ENCODE measurements around the gene NMNAT2. TPM values are rescaled to one million over a fixed set of nuclear protein-coding genes. Genes with fewer than 3 reads are reported as not detected.

NMNAT2 gene
- total RNA-seq, 1 experiment from 2014 or later, result 0.03 TPM

DNA sequence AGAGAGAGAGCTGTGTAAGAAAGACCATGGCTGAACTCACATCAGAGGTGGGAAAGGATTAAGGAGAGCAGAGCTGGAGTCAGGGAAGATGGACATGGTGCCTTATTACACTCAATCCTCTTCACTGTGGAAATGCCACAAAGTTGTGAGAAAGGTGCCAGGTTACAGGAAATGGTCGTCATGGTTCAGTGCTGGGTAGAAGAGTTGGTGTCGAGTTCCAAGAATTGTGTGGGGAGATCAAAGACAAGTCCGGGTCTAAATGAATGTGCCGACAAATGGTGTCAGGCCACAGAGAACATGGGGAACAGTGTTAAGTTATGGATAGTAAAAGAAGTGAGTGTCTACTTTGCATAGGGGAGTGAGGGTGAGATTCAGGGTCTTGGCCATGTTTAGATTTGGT lies 191.2 kb downstream of the NMNAT2 start:
- no peak for DNase-seq (ENCODE audit: low read depth, low spot score)
- in situ Hi-C loops (cut with HindIII; ENCODE audit: low pct_unique_long_range_greater_than_20kb, low sequenced_read_pairs), result loop anchor here (25.0 kb wide), 1 partner anchor 90 kb away; no protein-coding TSS in a partner anchor

DNA sequence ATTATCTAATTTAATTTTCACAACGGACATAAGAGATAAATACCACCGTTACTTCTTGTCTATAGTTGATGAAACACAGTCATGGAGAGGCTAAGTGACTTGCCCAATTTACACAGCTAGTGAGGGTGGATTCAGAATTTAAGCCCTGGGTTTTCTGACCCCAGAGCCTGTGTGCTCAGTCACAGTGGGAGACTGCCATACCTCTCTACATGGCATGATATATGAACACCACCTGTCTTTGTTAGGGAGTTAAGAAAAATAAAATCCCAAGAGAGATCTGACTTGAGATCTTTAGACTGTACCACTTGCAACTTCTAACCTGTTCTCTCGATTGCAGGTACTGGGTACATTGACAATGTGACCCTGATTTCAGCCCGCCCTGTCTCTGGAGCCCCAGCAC lies 191.8 kb downstream of the NMNAT2 start:
- no peak for DNase-seq (ENCODE audit: low read depth, low spot score)
- in situ Hi-C loops (cut with HindIII; ENCODE audit: low pct_unique_long_range_greater_than_20kb, low sequenced_read_pairs), result loop anchor here (25.0 kb wide), 1 partner anchor 89 kb away; no protein-coding TSS in a partner anchor

DNA sequence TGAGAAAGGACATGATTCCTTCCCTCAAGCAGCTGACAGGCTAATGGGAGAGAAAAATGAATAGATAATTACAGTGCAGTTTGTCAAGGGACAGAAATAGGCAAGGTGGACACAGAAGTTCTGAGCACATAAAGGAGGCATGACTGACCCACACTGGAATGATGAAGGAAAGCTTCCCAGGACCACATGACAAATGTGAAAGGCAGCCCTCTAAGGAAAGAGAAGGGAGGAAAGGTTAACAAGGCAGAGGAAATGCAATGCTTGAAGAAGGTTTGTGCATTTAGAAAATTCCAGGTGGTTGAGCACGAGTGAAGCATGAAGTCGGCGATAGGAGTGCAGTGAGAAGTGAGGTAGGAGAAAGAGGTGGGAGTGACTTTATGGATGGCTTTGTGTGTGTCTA lies 194.7 kb downstream of the NMNAT2 start:
- in situ Hi-C loops (cut with HindIII; ENCODE audit: low pct_unique_long_range_greater_than_20kb, low sequenced_read_pairs), result no loop called here
- DNase-seq (ENCODE audit: low read depth, low spot score), result no peak

DNA sequence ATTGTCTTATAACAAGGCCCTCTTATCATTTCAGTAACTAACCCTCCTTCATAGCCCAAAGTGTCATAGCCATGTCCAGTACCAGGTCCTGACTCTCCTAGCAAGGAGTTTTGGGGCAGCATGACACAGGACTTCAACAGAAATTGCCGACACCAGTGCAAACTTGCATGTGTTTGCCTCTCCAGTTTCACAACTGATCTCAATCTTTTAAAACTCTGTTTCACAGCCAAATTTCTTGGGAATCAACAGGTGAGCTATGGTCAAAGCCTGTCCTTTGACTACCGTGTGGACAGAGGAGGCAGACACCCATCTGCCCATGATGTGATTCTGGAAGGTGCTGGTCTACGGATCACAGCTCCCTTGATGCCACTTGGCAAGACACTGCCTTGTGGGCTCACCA lies 195.3 kb downstream of the NMNAT2 start:
- in situ Hi-C loops (cut with HindIII; ENCODE audit: low pct_unique_long_range_greater_than_20kb, low sequenced_read_pairs), result no loop called here
- DNase-seq (ENCODE audit: low read depth, low spot score), result no peak

DNA sequence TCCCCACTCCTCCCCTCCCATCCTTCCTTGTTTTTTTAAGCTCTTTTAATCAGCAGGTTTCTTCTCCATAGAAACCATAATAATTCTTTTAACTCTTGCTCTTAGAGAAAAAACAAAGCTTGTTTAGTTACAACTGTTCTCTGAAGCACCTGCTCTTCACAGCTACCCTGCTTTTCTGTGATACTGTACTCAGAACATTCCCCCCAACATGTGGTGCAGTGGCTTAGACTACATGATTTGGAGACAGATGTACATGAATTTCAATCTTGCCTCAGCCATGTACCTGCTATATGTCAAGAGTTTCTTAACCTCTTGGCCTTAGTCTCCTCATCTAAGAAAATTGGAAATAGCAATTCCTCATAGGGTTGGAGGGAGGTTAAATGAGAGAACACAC lies 198.6 kb downstream of the NMNAT2 start:
- no peak for DNase-seq (ENCODE audit: low read depth, low spot score)
- in situ Hi-C loops (cut with HindIII; ENCODE audit: low pct_unique_long_range_greater_than_20kb, low sequenced_read_pairs), result no loop called here

DNA sequence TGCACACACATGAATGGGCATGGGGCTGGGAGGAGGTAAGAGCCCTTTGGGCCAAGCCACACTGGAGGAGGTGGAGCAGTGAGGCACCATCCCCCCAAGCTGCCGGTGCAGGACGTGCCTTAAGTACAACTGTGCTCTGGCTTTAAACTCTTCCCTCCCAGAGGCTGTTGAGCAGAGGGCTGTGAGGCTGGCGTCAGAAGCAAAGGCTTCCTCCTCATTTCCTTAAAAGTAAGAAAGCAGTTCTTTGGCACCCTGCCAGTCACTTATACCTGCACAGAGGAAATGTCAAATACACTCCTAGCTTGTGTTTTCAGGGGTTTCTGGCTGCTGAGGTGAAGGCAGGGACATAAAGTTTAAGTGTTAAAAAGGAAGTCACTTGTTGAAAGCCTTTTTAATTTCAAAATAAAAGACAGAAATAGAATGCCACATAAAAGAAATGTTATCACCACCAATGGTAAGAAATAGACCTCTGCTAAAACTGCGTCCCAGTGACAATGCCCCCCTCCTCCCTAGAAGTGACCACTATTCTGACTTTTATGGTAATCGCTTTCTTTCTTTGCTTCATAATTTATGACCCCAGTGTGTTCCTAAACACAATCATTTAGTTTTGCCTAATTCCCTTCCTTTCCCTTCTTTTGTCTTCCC lies 199.1 kb downstream of the NMNAT2 start:
- no peak for DNase-seq (ENCODE audit: low read depth, low spot score)
- in situ Hi-C loops (cut with HindIII; ENCODE audit: low pct_unique_long_range_greater_than_20kb, low sequenced_read_pairs), result no loop called here

DNA sequence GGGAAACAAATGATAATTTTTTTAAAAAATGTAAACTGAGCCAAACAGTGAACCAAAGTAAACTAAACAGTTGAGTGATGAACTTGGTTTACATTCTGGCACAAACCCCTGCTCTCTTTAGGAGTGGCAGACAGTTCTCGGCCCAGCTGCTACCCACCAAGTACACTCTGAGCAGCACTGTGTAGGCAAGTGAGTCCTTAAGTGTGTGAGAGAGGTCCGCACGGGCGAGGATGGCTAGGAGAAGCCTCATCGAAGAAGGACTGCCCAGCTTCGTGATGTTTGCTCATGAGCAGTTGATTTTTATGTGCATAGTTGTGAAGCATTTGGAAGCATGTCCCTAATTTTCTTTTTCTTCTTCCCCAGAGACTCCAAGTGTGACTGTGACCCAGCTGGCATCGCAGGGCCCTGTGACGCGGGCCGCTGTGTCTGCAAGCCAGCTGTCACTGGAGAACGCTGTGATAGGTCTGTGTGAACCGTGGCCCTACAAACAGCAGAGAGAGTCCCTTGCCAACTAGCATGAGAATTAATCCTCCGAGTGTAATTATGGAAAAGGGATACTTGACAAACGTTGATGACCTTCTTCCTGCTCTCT lies 200.1 kb downstream of the NMNAT2 start:
- in situ Hi-C loops (cut with HindIII; ENCODE audit: low pct_unique_long_range_greater_than_20kb, low sequenced_read_pairs), result no loop called here
- DNase-seq (ENCODE audit: low read depth, low spot score), result no peak

DNA sequence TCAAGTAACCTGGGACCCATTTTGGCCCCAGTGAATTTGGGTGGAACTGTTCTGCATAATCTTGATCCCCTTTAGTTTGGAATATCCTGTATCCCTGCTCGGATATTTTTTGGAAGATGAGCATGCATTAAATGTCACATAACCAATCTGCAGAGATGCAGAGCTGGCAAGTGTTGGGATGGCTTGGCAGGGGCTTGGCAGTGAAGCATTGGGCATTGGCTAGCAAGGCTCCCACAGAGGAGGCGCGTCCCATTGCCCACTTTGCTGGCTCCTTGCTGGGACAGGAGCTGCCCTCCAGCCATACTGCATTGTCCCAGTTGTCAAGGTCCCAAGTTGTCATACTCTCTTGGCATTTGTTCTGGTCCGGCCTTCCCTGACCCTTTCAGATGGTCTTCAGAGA lies 202.2 kb downstream of the NMNAT2 start:
- DNase-seq (ENCODE audit: low read depth, low spot score), result no peak
- in situ Hi-C loops (cut with HindIII; ENCODE audit: low pct_unique_long_range_greater_than_20kb, low sequenced_read_pairs), result no loop called here

DNA sequence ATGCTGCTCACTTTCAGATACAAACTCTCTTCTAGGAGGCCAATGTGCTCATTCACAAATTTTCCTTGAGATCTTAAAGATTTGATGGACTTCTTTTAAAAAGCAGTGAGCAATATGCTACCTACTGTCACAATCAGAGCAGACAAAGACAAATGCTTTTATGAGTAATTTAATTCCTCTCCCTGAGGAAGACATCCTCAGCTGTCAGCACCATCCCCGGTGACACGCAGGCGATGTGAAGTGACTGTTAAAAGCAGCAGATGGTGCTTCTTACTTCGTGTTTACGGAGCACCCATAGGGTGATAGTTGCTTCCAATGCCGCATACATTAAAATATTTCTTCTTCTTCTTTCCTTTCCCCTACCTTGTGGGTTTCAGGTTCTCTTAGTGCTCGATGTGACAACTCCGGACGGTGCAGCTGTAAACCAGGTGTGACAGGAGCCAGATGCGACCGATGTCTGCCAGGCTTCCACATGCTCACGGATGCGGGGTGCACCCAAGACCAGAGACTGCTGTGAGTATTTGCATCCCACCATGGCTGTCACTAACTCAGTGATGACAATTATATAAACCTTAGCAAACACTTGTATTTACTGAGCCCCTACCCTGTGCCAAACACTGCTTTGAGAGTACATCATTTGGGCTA lies 203.0 kb downstream of the NMNAT2 start:
- in situ Hi-C loops (cut with HindIII; ENCODE audit: low pct_unique_long_range_greater_than_20kb, low sequenced_read_pairs), result no loop called here
- no peak for DNase-seq (ENCODE audit: low read depth, low spot score)

DNA sequence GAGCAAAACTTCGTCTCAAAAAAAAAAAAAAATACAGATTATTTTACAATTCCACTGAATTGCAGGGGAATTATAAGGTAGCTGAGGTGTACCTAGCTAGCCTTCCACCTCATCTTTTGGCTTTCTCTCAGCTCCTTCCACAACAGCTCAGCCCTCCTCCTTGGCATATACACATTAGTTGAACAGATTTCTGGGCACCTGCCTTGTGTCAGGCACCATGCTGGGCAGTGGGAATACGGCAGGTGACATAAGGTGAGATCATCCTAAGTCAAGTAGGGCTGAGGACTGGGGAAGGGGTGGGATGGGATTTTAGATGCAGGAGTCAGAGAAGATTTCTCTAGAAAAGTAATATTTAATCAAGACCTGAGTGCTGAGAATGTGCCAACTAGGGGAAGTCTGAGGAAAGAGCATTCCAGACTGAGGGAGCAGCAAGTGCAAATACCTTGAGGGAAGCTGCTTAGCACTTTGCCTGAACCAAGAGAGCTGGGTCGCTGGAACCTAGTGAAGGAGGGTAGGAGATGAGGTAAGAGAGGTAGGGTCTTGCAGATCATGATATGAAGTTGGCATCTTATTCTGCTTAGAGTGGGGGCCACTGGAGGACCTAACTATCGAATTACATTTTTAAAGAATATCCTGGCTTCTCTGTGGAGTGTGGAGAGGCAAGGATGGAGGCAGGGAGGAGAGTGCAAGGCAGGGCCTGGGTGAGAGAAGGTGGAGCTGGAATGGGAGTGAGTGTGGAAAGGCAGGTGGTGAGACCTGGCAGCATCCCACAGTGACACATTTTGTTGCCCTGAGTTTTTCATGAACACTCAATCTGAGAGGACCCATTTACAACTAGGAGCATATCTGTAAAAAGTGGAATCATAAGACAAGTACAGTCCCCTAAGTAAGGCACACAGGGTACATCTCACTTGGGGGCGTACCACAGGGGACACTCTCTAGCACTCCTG lies 203.9 kb downstream of the NMNAT2 start:
- no peak for DNase-seq (ENCODE audit: low read depth, low spot score)
- in situ Hi-C loops (cut with HindIII; ENCODE audit: low pct_unique_long_range_greater_than_20kb, low sequenced_read_pairs), result no loop called here

DNA sequence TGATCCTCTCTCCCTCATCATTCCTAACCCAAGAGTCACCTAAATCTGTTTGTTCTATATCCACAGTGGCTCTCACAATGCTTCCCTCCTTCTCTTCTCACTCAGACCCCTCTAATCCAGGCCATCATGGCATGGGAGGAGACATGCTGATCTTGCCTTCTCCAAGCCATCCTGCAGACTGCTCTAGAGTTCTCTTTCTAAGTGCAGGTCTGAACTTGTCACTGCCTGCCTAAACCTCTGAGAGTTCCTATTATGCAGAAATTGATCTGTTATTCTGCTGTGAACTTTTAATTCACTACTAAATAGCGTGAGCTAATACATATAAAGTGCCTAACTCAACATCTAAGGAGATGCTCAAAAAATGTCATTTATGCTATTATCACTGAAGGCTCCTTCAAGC lies 205.3 kb downstream of the NMNAT2 start:
- in situ Hi-C loops (cut with HindIII; ENCODE audit: low pct_unique_long_range_greater_than_20kb, low sequenced_read_pairs), result no loop called here
- no peak for DNase-seq (ENCODE audit: low read depth, low spot score)

DNA sequence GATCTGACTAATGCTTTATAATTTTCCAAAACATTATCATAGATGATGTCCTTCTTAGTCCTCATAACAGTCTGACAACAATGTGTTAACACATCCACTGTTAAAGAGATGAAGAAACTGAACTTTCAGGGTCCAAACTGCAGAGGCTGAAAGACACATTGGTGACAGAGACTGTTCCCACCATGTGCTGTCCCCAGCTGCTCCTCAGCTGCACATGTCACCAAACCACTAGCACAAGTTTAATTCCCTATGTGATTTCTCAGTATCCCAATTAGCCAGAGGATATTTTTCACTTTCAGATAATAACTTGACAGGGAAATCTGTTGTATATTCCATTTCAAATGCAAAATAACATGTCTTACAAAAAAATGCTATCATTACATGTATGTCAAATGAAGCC lies 207.5 kb downstream of the NMNAT2 start:
- DNase-seq (ENCODE audit: low read depth, low spot score), result no peak
- in situ Hi-C loops (cut with HindIII; ENCODE audit: low pct_unique_long_range_greater_than_20kb, low sequenced_read_pairs), result no loop called here

DNA sequence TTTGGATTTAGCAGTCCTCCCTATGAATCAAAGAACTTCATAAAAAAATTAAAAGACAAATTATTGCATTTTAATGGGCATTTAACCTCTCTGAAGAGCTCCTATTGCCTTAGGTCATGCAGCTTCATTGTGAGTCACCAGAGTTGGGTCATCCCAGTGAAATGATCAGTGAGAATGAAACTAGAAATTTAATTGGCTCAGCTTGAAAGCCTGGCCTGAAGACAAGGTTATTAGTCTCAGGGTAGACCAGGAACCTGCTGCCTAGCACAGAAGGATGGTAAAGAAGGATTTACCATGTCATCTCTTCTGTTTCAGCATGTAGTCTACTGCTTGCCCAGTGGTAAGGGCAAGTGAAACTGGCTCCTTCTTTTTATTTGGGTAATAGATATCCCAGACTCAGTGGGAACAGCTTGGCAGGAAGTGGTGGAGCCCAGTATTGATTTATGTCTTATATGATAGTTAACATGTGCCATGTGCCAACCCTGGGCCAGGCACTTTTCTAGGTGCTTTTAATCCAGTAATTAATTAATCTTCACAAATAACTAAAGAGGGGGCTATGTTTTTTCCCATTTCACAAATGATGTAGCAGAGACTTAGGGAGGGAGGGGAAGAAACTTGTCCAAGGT lies 208.5 kb downstream of the NMNAT2 start:
- peak; percentile 67 for DNase-seq (ENCODE audit: low read depth, low spot score)
- in situ Hi-C loops (cut with HindIII; ENCODE audit: low pct_unique_long_range_greater_than_20kb, low sequenced_read_pairs), result no loop called here

DNA sequence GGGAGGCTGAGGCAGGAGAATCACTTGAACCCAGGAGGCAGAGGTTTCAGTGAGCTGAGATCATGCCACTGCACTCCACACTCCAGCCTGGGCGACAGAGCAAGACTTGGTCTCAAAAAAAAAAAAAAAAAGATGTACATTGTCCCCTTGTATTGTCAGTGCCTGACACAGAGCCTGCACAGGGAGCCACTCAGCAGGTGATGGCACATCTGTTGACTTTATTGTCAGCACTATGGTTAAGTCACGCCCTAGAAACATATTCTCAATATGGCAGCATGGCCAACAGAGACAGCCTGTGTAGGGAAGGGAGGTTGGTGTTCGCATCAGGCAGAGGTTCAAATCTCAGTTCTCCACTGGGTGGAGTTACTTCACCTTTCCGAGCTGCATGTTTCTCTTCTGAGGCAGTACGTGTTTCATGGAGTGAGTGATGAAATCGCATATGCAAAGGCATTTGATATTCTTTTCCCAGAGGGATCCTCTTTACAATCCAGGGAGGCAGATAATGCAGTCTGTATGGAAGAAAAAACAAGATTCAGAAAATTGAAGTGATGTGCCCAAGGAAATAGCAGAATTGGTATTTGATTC lies 211.6 kb downstream of the NMNAT2 start:
- in situ Hi-C loops (cut with HindIII; ENCODE audit: low pct_unique_long_range_greater_than_20kb, low sequenced_read_pairs), result no loop called here
- no peak for DNase-seq (ENCODE audit: low read depth, low spot score)

DNA sequence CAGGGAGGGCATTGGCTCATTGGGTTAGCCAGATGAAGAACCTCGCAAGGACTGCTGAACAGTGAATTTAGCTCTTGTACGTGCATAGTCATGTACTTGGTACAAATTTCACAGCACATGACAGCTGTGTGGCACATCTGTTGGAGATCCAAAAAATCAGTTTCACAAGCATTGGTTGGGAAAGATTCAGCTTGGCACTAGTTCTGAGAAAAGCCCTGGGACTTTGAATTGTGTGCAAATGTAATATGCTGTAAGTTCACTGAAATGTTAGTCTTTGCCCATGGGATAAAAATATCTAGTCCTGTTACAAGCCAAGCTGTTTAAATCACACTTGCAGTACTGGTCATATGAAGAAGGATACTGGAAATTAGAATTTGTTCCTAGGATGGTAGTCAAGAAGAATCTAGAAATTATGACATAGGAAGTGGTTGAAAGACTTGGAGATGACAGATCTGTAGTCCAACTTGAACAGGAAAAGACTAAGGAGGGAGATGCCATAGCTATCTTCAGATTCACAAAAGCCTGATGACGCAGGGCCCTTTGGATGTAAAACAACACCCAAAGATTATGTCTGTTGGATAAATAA lies 212.9 kb downstream of the NMNAT2 start:
- in situ Hi-C loops (cut with HindIII; ENCODE audit: low pct_unique_long_range_greater_than_20kb, low sequenced_read_pairs), result no loop called here
- DNase-seq (ENCODE audit: low read depth, low spot score), result no peak

DNA sequence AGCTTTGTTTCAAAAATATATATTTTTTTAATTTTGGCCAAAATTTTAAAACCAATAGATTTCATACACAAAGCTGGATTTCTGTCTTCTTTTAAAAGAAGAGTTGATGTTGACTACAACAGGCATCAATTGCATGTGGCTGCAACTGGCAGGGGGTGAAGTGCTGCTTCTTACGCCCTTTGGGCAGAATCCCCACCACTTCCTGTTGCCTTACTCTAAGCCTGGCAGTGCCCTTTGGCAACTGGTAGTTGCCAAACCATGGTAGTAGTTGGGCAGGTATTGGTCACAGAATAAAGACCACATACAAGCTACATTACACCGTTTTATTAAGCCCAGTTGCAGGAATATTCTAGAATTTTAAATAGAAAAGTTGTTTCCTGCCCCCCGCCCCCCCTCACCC lies 215.1 kb downstream of the NMNAT2 start:
- no peak for DNase-seq (ENCODE audit: low read depth, low spot score)
- in situ Hi-C loops (cut with HindIII; ENCODE audit: low pct_unique_long_range_greater_than_20kb, low sequenced_read_pairs), result no loop called here

DNA sequence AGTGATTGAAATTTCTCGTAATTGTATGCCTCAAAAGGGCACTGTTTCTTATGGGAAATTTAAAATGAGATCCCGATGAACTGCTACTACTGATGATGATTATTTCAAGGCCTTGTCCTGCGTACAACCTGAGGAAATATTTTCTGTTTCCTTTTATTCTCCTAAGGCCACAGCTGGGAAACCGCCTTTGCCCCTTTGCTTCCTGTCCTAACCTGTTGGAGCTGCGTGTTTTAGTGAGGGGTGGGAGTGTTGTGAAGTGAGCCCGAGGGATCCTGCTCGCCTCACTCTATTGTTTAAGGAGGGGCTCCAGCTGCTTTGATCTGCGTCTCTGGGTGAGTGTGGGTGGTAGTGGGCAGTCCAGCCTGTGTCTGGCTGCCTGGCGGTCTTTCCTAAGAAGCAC lies 217.7 kb downstream of the NMNAT2 start:
- no peak for DNase-seq (ENCODE audit: low read depth, low spot score)
- in situ Hi-C loops (cut with HindIII; ENCODE audit: low pct_unique_long_range_greater_than_20kb, low sequenced_read_pairs), result no loop called here
